ENCODE measurements around the gene MUC7. TPM values are rescaled to one million over a fixed set of nuclear protein-coding genes. Genes with fewer than 3 reads are reported as not detected.

MUC7 gene
- total RNA-seq, 1 experiment from 2014 or later: not detected

- ChIA-PET CTCF (no interaction called here), RAD21 (ENCODE audit: low non-redundant PET in 1 of 2, low total read pairs in 2 of 2, uncharacterized antibody in 2 of 2, unreplicated experiment in 2 of 2) (no interaction called here), POLR2A (no interaction called here)
- BruUV-seq (replicated peaks): no TSS peak
- H4K20me1 ChIP-seq (ENCODE audit: insufficient read depth): no peaks in the 10 kb centered on the region
- H3K79me2 ChIP-seq (ENCODE audit: insufficient read depth, low read length): no peaks in the 10 kb centered on the region
- no peaks in the 10 kb centered on the region for H3K27me3 ChIP-seq (ENCODE audit: insufficient read depth, low read length)
- no peaks in the 10 kb centered on the region for H3K36me3 ChIP-seq (ENCODE audit: control insufficient read depth in 1 of 2, insufficient read depth in 2 of 2, low read length in 2 of 2)
- DNase-seq (ENCODE audit: low read depth, low spot score) (no peak), ATAC-seq (no peak)
- no peaks in the 10 kb centered on the region for H3K9me2 ChIP-seq (ENCODE audit: insufficient read depth)
- H2AFZ ChIP-seq (ENCODE audit: low read depth, low read length, poor library complexity, severe bottlenecking): no peak overlapping the region
- intact Hi-C loops (cut with micrococcal nuclease): no loop called here
- no peak overlapping the region for H3K4me3 ChIP-seq (replicated peaks in 1 of 2; ENCODE audit: low read depth in 1 of 2, low read length in 2 of 2)
- H3K9ac ChIP-seq (ENCODE audit: low read length): no peak overlapping the region
- H3K9me3 ChIP-seq (ENCODE audit: control insufficient read depth in 1 of 2, insufficient read depth in 1 of 2, low read depth in 1 of 2, low read length in 2 of 2): no peaks in the 10 kb centered on the region
- no peak for TF ChIP-seq YY1 (IDR thresholded peaks at IDR 0.05; ENCODE audit: extremely low read depth, insufficient replicate concordance, low read depth, low read length)
- no peak for TF ChIP-seq REST (IDR thresholded peaks at IDR 0.05; ENCODE audit: low read depth)
- no peak for TF ChIP-seq SRF (IDR thresholded peaks at IDR 0.05; ENCODE audit: low read depth)
- no peak for TF ChIP-seq RAD21 (IDR thresholded peaks at IDR 0.05; ENCODE audit: low read depth)
- no peak for TF ChIP-seq SIN3A (IDR thresholded peaks at IDR 0.05; ENCODE audit: low read depth)
- no peak for TF ChIP-seq TCF7L2 (IDR thresholded peaks at IDR 0.05; ENCODE audit: borderline replicate concordance, extremely low read depth, insufficient read depth, insufficient read length)
- TF ChIP-seq, protein P1, sequence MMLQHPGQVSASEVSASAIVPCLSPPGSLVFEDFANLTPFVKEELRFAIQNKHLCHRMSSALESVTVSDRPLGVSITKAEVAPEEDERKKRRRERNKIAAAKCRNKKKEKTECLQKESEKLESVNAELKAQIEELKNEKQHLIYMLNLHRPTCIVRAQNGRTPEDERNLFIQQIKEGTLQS (IDR thresholded peaks at IDR 0.05): no peak
- no peak overlapping the region for H3K27ac ChIP-seq (ENCODE audit: low read depth, low read length)
- no peaks in the 10 kb centered on the region for H3K4me1 ChIP-seq (ENCODE audit: control insufficient read depth in 1 of 2, insufficient read depth in 2 of 2, low read length in 2 of 2)
- H3K4me2 ChIP-seq (ENCODE audit: low read length): no peak overlapping the region
Observed at GRCh38 chr4:70425306-70425705, 46.7 kb upstream of the MUC7 start.

Data from HCT116 (cell line).